ENCODE data around the gene CDCA4. TPM values are rescaled to one million over a fixed set of nuclear protein-coding genes. Genes with fewer than 3 reads are reported as not detected.
"Not testable (repeated sequence)": the region's sequence is repeated elsewhere in the genome, so short reads cannot be mapped to it uniquely, and the experiment has no call there.

CDCA4 gene
- total RNA-seq, 1 donor from 2014 or later = 50.8 TPM

DNA sequence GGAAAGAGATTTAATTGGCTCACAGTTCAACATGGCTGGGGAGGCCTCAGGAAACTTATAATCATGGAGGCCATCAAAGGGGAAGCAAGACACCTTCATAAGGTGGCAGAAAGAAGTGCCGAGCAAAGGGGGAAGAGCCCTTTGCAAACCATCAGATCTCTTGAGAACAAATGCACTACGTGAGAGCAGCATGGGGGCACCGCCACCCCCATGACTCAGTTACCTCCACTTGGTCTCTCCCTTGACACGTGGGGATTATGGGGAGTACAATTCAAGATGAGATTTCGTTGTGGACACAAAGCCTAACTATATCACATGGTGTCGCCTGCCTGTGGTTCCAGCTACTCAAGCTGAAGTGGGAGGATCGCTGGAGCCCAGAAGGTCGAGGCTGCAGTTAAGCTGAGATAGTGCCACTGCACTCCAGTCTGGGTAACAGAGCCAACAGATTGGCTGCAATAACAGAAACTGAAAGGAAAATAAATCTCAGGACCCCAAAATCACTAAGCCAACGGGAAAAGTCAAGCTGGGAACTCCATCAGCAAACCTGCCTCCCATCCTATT lies 10.0 kb upstream of the CDCA4 start:
- no peak for FAIRE-seq
- DNase-seq (ENCODE audit: low read depth) = no peak
- Histone ChIP-seq H3K36me3 (ENCODE audit: control insufficient read depth, insufficient read depth, low read length) (no peaks in the 10 kb centered on the region), H3K4me3 (ENCODE audit: low read depth, low read length) (no peak overlapping the region), H3K27me3 (ENCODE audit: control insufficient read depth, insufficient read depth, low read length) (no peaks in the 10 kb centered on the region)
- TF ChIP-seq, protein P1, sequence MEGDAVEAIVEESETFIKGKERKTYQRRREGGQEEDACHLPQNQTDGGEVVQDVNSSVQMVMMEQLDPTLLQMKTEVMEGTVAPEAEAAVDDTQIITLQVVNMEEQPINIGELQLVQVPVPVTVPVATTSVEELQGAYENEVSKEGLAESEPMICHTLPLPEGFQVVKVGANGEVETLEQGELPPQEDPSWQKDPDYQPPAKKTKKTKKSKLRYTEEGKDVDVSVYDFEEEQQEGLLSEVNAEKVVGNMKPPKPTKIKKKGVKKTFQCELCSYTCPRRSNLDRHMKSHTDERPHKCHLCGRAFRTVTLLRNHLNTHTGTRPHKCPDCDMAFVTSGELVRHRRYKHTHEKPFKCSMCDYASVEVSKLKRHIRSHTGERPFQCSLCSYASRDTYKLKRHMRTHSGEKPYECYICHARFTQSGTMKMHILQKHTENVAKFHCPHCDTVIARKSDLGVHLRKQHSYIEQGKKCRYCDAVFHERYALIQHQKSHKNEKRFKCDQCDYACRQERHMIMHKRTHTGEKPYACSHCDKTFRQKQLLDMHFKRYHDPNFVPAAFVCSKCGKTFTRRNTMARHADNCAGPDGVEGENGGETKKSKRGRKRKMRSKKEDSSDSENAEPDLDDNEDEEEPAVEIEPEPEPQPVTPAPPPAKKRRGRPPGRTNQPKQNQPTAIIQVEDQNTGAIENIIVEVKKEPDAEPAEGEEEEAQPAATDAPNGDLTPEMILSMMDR (IDR thresholded peaks at IDR 0.05; ENCODE audit: insufficient read depth, low read length, severe bottlenecking) = no peak

DNA sequence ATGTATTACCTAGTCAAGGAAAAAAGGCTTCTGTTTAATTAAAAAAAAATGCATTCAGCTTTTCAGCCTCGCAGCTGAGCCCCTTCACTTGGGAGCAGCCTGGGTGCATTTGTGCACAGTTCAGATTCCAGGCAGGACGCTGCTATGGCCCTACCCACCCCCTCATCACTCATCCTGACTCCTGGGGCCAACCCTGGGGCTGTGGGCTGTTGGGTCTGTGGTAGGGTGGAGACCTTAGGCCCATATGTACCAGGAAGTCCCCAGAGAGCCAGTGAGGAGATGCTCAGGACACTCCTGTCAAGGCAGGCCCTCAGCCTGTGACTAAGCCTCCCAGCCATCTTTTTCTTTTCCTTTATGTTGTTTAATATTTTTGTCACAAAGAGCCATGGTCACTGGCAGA lies 9.3 kb upstream of the CDCA4 start:
- Histone ChIP-seq H3K27me3 (ENCODE audit: control insufficient read depth, insufficient read depth, low read length) (no peaks in the 10 kb centered on the region), H3K4me3 (ENCODE audit: low read depth, low read length) (no peak overlapping the region), H3K36me3 (ENCODE audit: control insufficient read depth, insufficient read depth, low read length) (no peaks in the 10 kb centered on the region)
- TF ChIP-seq, protein P1 (IDR thresholded peaks at IDR 0.05; ENCODE audit: insufficient read depth, low read length, severe bottlenecking) = no peak
- FAIRE-seq (no peak), DNase-seq (ENCODE audit: low read depth) (no peak)

DNA sequence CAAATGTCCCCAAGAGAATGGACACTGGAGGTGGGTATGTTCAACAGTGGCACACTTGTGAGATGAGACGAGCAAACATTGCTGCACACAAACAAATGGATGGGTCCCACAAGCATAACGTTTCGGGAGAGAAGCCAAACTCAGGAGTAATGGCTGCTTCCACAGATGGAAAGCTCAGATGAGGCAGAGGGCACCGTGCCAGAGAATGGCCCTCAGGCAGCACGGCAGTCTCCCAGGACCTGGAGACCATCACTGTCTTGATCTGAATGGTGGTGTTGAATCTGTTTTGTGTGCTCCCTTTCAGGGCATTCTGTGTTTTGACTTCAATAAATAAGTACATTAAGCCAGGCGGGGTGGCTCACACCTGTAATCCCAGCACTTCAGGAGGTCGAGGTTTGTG lies 8.5 kb upstream of the CDCA4 start:
- H3K27me3 ChIP-seq (ENCODE audit: control insufficient read depth, insufficient read depth, low read length) = no peaks in the 10 kb centered on the region
- no peak overlapping the region for H3K4me3 ChIP-seq (ENCODE audit: low read depth, low read length)
- no peak for FAIRE-seq
- TF ChIP-seq, protein P1 (IDR thresholded peaks at IDR 0.05; ENCODE audit: insufficient read depth, low read length, severe bottlenecking) = no peak
- no peak for DNase-seq (ENCODE audit: low read depth)
- no peaks in the 10 kb centered on the region for H3K36me3 ChIP-seq (ENCODE audit: control insufficient read depth, insufficient read depth, low read length)

DNA sequence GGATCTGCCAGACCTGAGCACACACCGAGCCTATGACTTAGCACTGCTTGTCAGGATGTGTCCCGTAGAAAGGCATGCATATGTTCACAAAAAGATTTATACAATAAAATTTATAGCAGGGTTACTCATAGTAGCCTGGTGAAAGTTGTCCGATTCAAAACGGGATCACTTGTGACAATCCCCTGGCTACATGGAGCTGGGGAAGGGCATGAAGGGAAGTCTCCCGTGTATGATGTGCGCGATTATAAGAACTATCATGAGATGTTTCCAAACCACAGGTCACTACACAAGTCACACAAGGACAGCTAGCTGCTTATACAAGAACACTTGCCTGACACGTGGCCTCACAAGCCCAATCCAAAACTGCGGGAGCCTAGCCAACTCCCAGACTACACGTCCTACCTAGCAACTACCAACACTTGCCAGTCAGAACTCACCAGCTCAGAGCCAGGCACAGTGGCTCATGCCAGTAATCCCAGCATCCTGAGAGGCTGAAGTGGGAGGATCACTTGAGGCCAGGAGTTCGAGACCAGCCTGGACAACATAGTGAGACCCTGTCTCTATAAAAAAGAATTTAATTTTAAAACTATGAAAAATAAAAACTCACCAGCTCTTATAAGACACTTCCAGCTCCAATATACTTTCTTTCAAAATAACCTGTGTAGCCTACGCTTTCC lies 7.5 kb upstream of the CDCA4 start:
- FAIRE-seq (no peak), DNase-seq (ENCODE audit: low read depth) (no peak)
- H3K4me3 ChIP-seq (ENCODE audit: low read depth, low read length) = no peak overlapping the region
- no peaks in the 10 kb centered on the region for H3K36me3 ChIP-seq (ENCODE audit: control insufficient read depth, insufficient read depth, low read length)
- TF ChIP-seq, protein P1 (IDR thresholded peaks at IDR 0.05; ENCODE audit: insufficient read depth, low read length, severe bottlenecking) = no peak
- no peaks in the 10 kb centered on the region for H3K27me3 ChIP-seq (ENCODE audit: control insufficient read depth, insufficient read depth, low read length)

DNA sequence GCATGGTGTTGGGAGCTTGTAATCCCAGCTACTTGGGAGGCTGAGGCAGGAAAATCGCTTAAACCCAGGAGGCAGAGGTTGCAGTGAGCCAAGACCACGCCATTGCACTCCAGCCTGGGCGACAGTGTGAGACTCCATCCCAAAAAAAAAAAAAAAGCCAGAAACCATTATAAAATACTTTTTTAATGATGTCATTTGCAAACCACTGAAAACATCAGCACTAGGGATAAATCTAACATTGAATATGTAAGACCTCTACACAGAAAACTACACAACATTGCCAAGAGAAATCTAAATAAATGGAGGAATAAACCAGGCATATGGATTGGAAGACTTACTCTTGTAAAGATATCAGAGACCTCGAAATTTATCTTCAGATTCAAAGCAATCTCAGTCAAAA lies 6.8 kb upstream of the CDCA4 start:
- not testable (repeated sequence) for H3K27me3 ChIP-seq (ENCODE audit: control insufficient read depth, insufficient read depth, low read length); FAIRE-seq; DNase-seq (ENCODE audit: low read depth); H3K4me3 ChIP-seq (ENCODE audit: low read depth, low read length); H3K36me3 ChIP-seq (ENCODE audit: control insufficient read depth, insufficient read depth, low read length)

DNA sequence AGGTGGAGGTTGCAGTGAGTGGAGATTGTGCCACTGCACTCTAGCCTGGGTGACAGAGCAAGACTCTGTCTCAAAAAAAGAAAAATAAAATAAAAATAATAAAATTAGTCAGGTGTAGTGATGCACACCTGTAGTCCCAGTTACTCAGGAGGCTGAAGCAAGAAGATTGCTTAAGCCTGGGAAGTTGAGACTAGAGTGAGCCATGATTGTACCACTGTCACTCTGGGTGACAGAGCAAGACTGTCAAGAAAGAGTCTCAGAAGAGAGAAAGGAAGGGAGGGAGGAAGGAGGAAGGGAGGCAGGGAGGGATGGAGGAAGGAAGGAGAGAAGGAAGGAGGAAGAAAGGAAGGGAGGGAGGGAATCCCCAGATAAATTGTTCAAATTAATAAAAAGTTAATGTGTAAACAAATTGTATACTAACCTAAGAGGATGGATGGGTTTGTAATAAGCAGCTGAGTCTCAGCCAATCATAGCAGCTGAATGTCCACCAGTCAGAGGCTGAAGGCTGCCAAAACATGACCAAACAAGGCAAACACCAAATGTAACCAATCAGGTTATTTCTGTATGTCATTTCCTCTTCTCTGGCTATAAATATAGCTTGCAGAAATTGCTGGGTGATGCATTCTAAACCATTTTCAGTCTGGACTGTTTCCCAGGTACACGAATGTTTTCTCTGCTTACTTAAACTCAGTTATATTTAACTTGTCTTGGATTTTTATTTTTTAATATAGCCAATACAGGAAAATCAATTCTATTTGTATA lies 6.1 kb upstream of the CDCA4 start:
- TF ChIP-seq, protein P1 (IDR thresholded peaks at IDR 0.05; ENCODE audit: insufficient read depth, low read length, severe bottlenecking) = no peak
- no peaks in the 10 kb centered on the region for H3K36me3 ChIP-seq (ENCODE audit: control insufficient read depth, insufficient read depth, low read length)
- no peak for FAIRE-seq
- DNase-seq (ENCODE audit: low read depth) = peak; percentile 69
- no peak overlapping the region for H3K4me3 ChIP-seq (ENCODE audit: low read depth, low read length)
- H3K27me3 ChIP-seq (ENCODE audit: control insufficient read depth, insufficient read depth, low read length) = no peaks in the 10 kb centered on the region
